HG02798 (cell line): Measurements from ENCODE around the gene GPR142.

Experiments
- ATAC-seq: cut with Tn5 transposase; IDR thresholded peaks from one replicate; pipeline ENCODE4 v1.9.1; 2021; ENCODE audit warnings: mild to moderate bottlenecking; ENCODE audit not compliant: unreplicated experiment, poor library complexity

GPR142 gene

GRCh38 chr17:74343526-74344284 is 23.6 kb upstream of the GPR142 start:
- no peak for ATAC-seq

- ATAC-seq: no peak
Measured at GRCh38 chr17:74344658-74345057, 22.6 kb upstream of the GPR142 start.

GRCh38 chr17:74345433-74346241 is 21.7 kb upstream of the GPR142 start:
- ATAC-seq: no peak

GRCh38 chr17:74347646-74348045 is 19.7 kb upstream of the GPR142 start:
- ATAC-seq: no peak

GRCh38 chr17:74349120-74349519 is 18.2 kb upstream of the GPR142 start:
- no peak for ATAC-seq

GRCh38 chr17:74350486-74350885 is 16.8 kb upstream of the GPR142 start:
- no peak for ATAC-seq

- no peak for ATAC-seq
Measured at GRCh38 chr17:74351552-74352210, 15.6 kb upstream of the GPR142 start.

GRCh38 chr17:74353446-74354060 is 13.8 kb upstream of the GPR142 start:
- ATAC-seq: no peak

- no peak for ATAC-seq
Measured at GRCh38 chr17:74354123-74354522, 13.2 kb upstream of the GPR142 start.

- ATAC-seq: no peak
Measured at GRCh38 chr17:74354561-74354960, 12.7 kb upstream of the GPR142 start.

GRCh38 chr17:74355065-74355464 is 12.2 kb upstream of the GPR142 start:
- no peak for ATAC-seq

GRCh38 chr17:74356646-74357465 is 10.4 kb upstream of the GPR142 start:
- no peak for ATAC-seq

GRCh38 chr17:74357466-74357809 is 9.9 kb upstream of the GPR142 start:
- ATAC-seq: no peak

- no peak for ATAC-seq
Measured at GRCh38 chr17:74358697-74359096, 8.6 kb upstream of the GPR142 start.

- ATAC-seq: no peak
Measured at GRCh38 chr17:74359916-74360315, 7.4 kb upstream of the GPR142 start.

- no peak for ATAC-seq
Measured at GRCh38 chr17:74360899-74361229, 6.4 kb upstream of the GPR142 start.

GRCh38 chr17:74361230-74362068 is 5.9 kb upstream of the GPR142 start, which contains the start of gene BTBD17:
Gene BTBD17 (minus strand): TSS chr17:74361868. CDS start chr17:74361819, 49 bp downstream.
- ATAC-seq: no peak

- no peak for ATAC-seq
Measured at GRCh38 chr17:74362069-74362405, 5.3 kb upstream of the GPR142 start.

GRCh38 chr17:74362810-74363498 is 4.4 kb upstream of the GPR142 start:
- no peak for ATAC-seq
